ENCODE results near the gene PPP2R5B. TPM values are rescaled to one million over a fixed set of nuclear protein-coding genes. Genes with fewer than 3 reads are reported as not detected.

PPP2R5B gene
- total RNA-seq (2014; rRNA removed; shearing (Covaris generic)), result 8.6 and 8.8 TPM in 2 replicates
- 13.3 and 16.2 TPM in 2 replicates for total RNA-seq (2022)
- Bru-seq, nascent RNA, result percentile 42 among the genes with signal in this experiment
- BruChase-seq, experiment 1, labeled RNA remaining after a 6-hour chase, result percentile 50 among the genes with signal in this experiment
- percentile 53 among the genes with signal in this experiment for BruChase-seq, experiment 2, labeled RNA remaining after a 2-hour chase
- long read RNA-seq, transcript PPP2R5B-201 (14 exons, 2,745 nt), result major isoform, 7 of 18 reads
- long read RNA-seq, partial matches to known transcripts, result 1 of 18 reads
- long read RNA-seq, other reads (novel, unspliced or antisense), result 10 of 18 reads

- Histone ChIP-seq H4K20me1 (ENCODE audit: insufficient read depth, low read length) (no peaks in the 10 kb centered on the region), H3K4me1 (ENCODE audit: insufficient read depth, low read length, poor library complexity, severe bottlenecking) (peaks cover 24% of the 10 kb centered on the region), H3K9me2 (ENCODE audit: insufficient read depth, low read length) (no peaks in the 10 kb centered on the region), H3K27ac (ENCODE audit: low read depth, low read length, poor library complexity, severe bottlenecking) (peak within 1 kb of the TSS; percentile 50), H3K9me3 (ENCODE audit: low read length) (no peaks in the 10 kb centered on the region), H3K4me2 (ENCODE audit: low read length) (peak within 1 kb of the TSS; percentile 84), H3K79me2 (ENCODE audit: insufficient read depth, low read depth, low read length) (no peaks in the 10 kb centered on the region; the same call in 1 of the 2 replicates), H3K36me3 (ENCODE audit: insufficient read depth, low read length) (no peaks in the 10 kb centered on the region; the same call in 1 of the 2 replicates), H2AFZ (ENCODE audit: low read length) (peak within 1 kb of the TSS; percentile 87), H3K4me3 (ENCODE audit: low read depth, low read length, poor library complexity, severe bottlenecking) (peak within 1 kb of the TSS; percentile 78)
- TF ChIP-seq CTCF (conservative IDR thresholded peaks at IDR 0.05; ENCODE audit: low read length) (no peak), EZH2phosphoT487 (IDR thresholded peaks at IDR 0.05; ENCODE audit: borderline replicate concordance, low read depth, low read length) (no peak)
- CTCF ChIA-PET (ENCODE audit: unreplicated experiment), result interaction anchor here (0.6 to 0.8 kb wide), 2 partner anchors 55 to 76 kb away, joined by 3 to 4 read pairs; no protein-coding TSS in a partner anchor
- peak; percentile 90 for DNase-seq (ENCODE audit: low spot score)
- no TSS peak for BruUV-seq (replicated peaks)
- intact Hi-C loops (cut with micrococcal nuclease; ENCODE audit: unreplicated experiment), result loop anchor here (2.0 kb wide), 1 partner anchor 89 kb away; no protein-coding TSS in a partner anchor
- POLR2A ChIA-PET, result interaction anchor here (0.6 to 1.3 kb wide), 4 partner anchors 24 to 212 kb away, joined by 3 to 5 read pairs (median 3); no protein-coding TSS in a partner anchor
These were observed at the start of gene PPP2R5B for GRCh38 chr11:64923944-64924909. PPP2R5B (plus strand) TSS chr11:64924689; CDS start chr11:64925735, 1,046 bp downstream.

DNA sequence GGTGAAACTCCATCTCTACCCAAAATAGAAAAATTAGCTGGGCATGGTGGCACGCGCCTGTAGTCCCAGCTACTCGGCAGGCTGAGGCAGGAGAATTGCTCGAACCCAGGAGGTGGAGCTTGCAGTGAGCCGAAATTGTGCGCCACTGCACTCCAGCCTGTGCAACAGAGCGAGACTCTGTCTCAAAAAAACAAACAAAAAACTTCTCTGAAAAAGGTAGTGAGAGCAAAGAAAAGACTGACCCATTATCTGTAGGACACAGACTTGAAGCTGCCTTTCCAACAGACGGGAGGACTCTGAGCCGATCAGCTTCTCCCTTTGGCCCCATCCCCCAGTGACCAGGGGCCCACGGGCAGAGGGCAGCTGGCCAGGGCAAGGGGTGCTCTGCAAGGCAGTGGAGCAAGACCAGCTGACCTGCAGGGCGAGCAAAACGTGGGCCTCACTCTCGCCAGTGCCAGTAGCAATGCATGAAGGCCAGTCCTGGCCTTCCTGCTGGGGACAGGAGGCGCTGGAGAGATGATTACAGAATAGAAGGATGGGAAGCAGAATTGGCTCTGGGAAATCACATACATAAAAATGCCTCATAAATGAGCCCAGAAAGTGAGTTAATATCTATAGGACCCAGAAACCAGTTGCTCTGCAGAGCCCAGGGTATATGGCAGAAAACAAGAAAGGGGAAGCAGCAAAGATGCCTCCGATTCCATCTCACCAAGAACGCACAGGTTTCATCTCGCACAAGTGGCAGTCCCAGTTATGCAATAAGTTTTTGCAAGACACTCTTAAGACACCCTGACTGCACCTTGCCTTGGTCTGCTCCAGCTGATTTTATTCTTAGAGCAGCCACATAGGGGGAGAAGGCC is 48.9 kb upstream of the PPP2R5B start:
- Histone ChIP-seq H3K79me2 (ENCODE audit: insufficient read depth, low read depth, low read length) (peaks cover 82% of the 10 kb centered on the region), H4K20me1 (ENCODE audit: insufficient read depth, low read length) (peaks cover 31% of the 10 kb centered on the region; the same call in 1 of the 2 replicates), H3K27ac (ENCODE audit: low read depth, low read length, poor library complexity, severe bottlenecking) (peak overlapping the region; percentile 97), H3K4me1 (ENCODE audit: insufficient read depth, low read length, poor library complexity, severe bottlenecking) (peaks cover 76% of the 10 kb centered on the region), H3K4me2 (ENCODE audit: low read length) (peak overlapping the region; percentile 96), H3K9me2 (ENCODE audit: insufficient read depth, low read length) (no peaks in the 10 kb centered on the region), H3K9me3 (ENCODE audit: low read length) (no peaks in the 10 kb centered on the region), H3K4me3 (ENCODE audit: low read depth, low read length, poor library complexity, severe bottlenecking) (peak overlapping the region; percentile 89), H3K36me3 (ENCODE audit: insufficient read depth, low read length) (peaks cover 60% of the 10 kb centered on the region), H2AFZ (ENCODE audit: low read length) (no peak overlapping the region)
- no TSS peak for BruUV-seq (replicated peaks)
- DNase-seq (ENCODE audit: low spot score), result peak; percentile 66
- intact Hi-C loops (cut with micrococcal nuclease; ENCODE audit: unreplicated experiment), result loop anchor here (1.0 to 5.0 kb wide), 4 partner anchors 17 to 133 kb away; partner anchors contain the start of genes RASGRP2 and SF1
- ChIA-PET POLR2A (interaction anchor here (1.6 to 8.8 kb wide), 3 partner anchors 13 to 25 kb away, joined by 4 to 115 read pairs (median 90); no protein-coding TSS in a partner anchor), CTCF (ENCODE audit: unreplicated experiment) (interaction anchor here (0.8 to 1.8 kb wide), 7 partner anchors 8 to 27 kb away, joined by 3 to 7 read pairs (median 4); no protein-coding TSS in a partner anchor)
- TF ChIP-seq CTCF (conservative IDR thresholded peaks at IDR 0.05; ENCODE audit: low read length), result no peak; the same call in 1 of the 2 replicates

Data from OCI-LY7 (cell line).